Mesendoderm (in vitro differentiated cells): ENCODE results near the gene MAPK7.

Experiments used
- DNase-seq: peaks from one replicate; pipeline ENCODE4 v3.0.0; 2013
- H2AK5ac ChIP-seq: 2 replicates; pipeline ENCODE4 v1.6.1; 2013; ENCODE audit warnings: low read length, inconsistent platforms
- H2BK120ac ChIP-seq: 2 replicates; pipeline ENCODE4 v1.6.1; 2013; ENCODE audit warnings: low read depth, mild to moderate bottlenecking, low read length, moderate library complexity, mixed read lengths
- H2BK15ac ChIP-seq: replicated peaks from 2 replicates; pipeline ENCODE4 v1.6.1; 2013; ENCODE audit warnings: low read depth, mild to moderate bottlenecking, moderate library complexity
- H2BK5ac ChIP-seq: 2 replicates; pipeline ENCODE4 v1.6.1; 2013; ENCODE audit warnings: low read length, inconsistent platforms
- H3K18ac ChIP-seq: 2 replicates; pipeline ENCODE4 v1.6.1; 2013; ENCODE audit warnings: mild to moderate bottlenecking, low read length, mixed read lengths
- H3K23ac ChIP-seq: one replicate; pipeline ENCODE4 v1.6.1; 2013; ENCODE audit warnings: low read length
- H3K27ac ChIP-seq: 2 replicates; pipeline ENCODE4 v1.5.1; 2013; ENCODE audit warnings: low read depth, mild to moderate bottlenecking, inconsistent platforms, low read length, moderate library complexity
- H3K27me3 ChIP-seq: 2 replicates; pipeline ENCODE4 v1.6.1; 2013; ENCODE audit warnings: low read length, control low read depth, mild to moderate bottlenecking, inconsistent platforms; ENCODE audit not compliant: insufficient read depth, poor library complexity
- H3K36me3 ChIP-seq: 2 replicates; pipeline ENCODE4 v1.6.1; 2013; ENCODE audit warnings: low read length, inconsistent platforms; ENCODE audit not compliant: control insufficient read depth, insufficient read depth
- H3K4ac ChIP-seq: one replicate; pipeline ENCODE4 v1.6.1; 2013; ENCODE audit warnings: low read depth, mild to moderate bottlenecking, low read length, moderate library complexity
- H3K4me1 ChIP-seq: 2 replicates; pipeline ENCODE4 v1.6.1; 2013; ENCODE audit warnings: low read depth, low read length, inconsistent platforms; ENCODE audit not compliant: control insufficient read depth
- H3K4me2 ChIP-seq: 2 replicates; pipeline ENCODE4 v1.6.1; 2013; ENCODE audit warnings: low read length
- H3K4me3 ChIP-seq: 2 replicates; pipeline ENCODE4 v1.5.1; 2013; ENCODE audit warnings: mild to moderate bottlenecking, low read length
- H3K56ac ChIP-seq: one replicate; pipeline ENCODE4 v1.6.1; 2013; ENCODE audit warnings: low read length
- H3K79me1 ChIP-seq: 2 replicates; pipeline ENCODE4 v1.6.1; 2013; ENCODE audit warnings: low read length, inconsistent platforms
- H3K79me2 ChIP-seq: 2 replicates; pipeline ENCODE4 v1.6.1; 2013; ENCODE audit warnings: mild to moderate bottlenecking, low read length; ENCODE audit not compliant: control insufficient read depth, insufficient read depth
- H3K9ac ChIP-seq: 2 replicates; pipeline ENCODE4 v1.6.1; 2013; ENCODE audit warnings: low read length, inconsistent platforms
- H4K5ac ChIP-seq: one replicate; pipeline ENCODE4 v1.6.1; 2013; ENCODE audit warnings: low read length
- H4K8ac ChIP-seq: one replicate; pipeline ENCODE4 v1.6.1; 2013; ENCODE audit warnings: low read depth, mild to moderate bottlenecking, control low read depth, low read length, moderate library complexity
- WGBS: extraction: QIAGEN DNeasy Blood & Tissue Kit; methylation state at CpG from one replicate; pipeline ENCODE4 v1.1.7; 2013; ENCODE audit warnings: low lambda C conversion rate, missing lambda C conversion rate; ENCODE audit not compliant: insufficient coverage; ENCODE audit errors: extremely low coverage; 5-methylcytosine and 5-hydroxymethylcytosine counted together

Gene MAPK7

GRCh38 chr17:19388791-19389785 is 10.8 kb downstream of the MAPK7 start:
- peak overlapping the region; percentile 62 for H3K56ac ChIP-seq

GRCh38 chr17:19390951-19391350 is 12.7 kb downstream of the MAPK7 start:
- no peak overlapping the region for H2BK15ac ChIP-seq
- no peak overlapping the region for H3K27ac ChIP-seq
- peak overlapping the region; percentile 32 for H2BK5ac ChIP-seq
- H3K18ac ChIP-seq: no peak overlapping the region
- no peak overlapping the region for H3K4me3 ChIP-seq
- peaks cover 5% of the 10 kb centered on the region for H3K79me1 ChIP-seq
- no peak overlapping the region for H4K5ac ChIP-seq
- no peaks in the 10 kb centered on the region for H3K27me3 ChIP-seq
- no peak overlapping the region for H3K9ac ChIP-seq
- H2BK120ac ChIP-seq: no peak overlapping the region
- no CpG with 5 or more reads among the region's 2 CpGs for WGBS
- H4K8ac ChIP-seq: no peak overlapping the region
- H3K56ac ChIP-seq: peak overlapping the region; percentile 17
- H3K4ac ChIP-seq: no peak overlapping the region
- no peak overlapping the region for H3K4me2 ChIP-seq
- DNase-seq: no peak
- H2AK5ac ChIP-seq: peak overlapping the region; percentile 71
- peak overlapping the region; percentile 34 for H3K23ac ChIP-seq
- no peaks in the 10 kb centered on the region for H3K36me3 ChIP-seq
- peaks cover 6% of the 10 kb centered on the region for H3K79me2 ChIP-seq
- H3K4me1 ChIP-seq: peaks cover 18% of the 10 kb centered on the region

More at GRCh38 chr17:19388791-19389785, 10.8 kb downstream of the MAPK7 start:
- H3K23ac ChIP-seq: no peak overlapping the region
- no peaks in the 10 kb centered on the region for H3K27me3 ChIP-seq
- no peak overlapping the region for H3K18ac ChIP-seq
- peaks cover 5% of the 10 kb centered on the region for H3K36me3 ChIP-seq
- peak overlapping the region; percentile 94 for H2AK5ac ChIP-seq
- peaks cover 7% of the 10 kb centered on the region for H3K79me1 ChIP-seq
- no peak overlapping the region for H4K8ac ChIP-seq
- no peak overlapping the region for H3K9ac ChIP-seq
- no peak overlapping the region for H3K4me2 ChIP-seq
- H2BK5ac ChIP-seq: peak overlapping the region; percentile 56
- no peak overlapping the region for H2BK120ac ChIP-seq
- no peak overlapping the region for H2BK15ac ChIP-seq
- no peak for DNase-seq
- no peak overlapping the region for H3K4ac ChIP-seq
- peaks cover 25% of the 10 kb centered on the region for H3K4me1 ChIP-seq
- no CpG with 5 or more reads among the region's 5 CpGs for WGBS
- no peak overlapping the region for H3K4me3 ChIP-seq
- no peak overlapping the region for H4K5ac ChIP-seq
- peaks cover 16% of the 10 kb centered on the region for H3K79me2 ChIP-seq
- no peak overlapping the region for H3K27ac ChIP-seq

- Histone ChIP-seq H3K4me3 (no peak overlapping the region), H3K4me1 (peaks cover 14% of the 10 kb centered on the region), H4K8ac (no peak overlapping the region), H2AK5ac (peak overlapping the region; percentile 51), H3K4me2 (no peak overlapping the region), H2BK120ac (no peak overlapping the region), H3K79me2 (peaks cover 2% of the 10 kb centered on the region), H3K79me1 (peaks cover 1% of the 10 kb centered on the region), H3K23ac (no peak overlapping the region), H3K9ac (no peak overlapping the region), H2BK15ac (no peak overlapping the region), H3K27me3 (no peaks in the 10 kb centered on the region), H4K5ac (no peak overlapping the region), H3K56ac (peak overlapping the region; percentile 42), H3K27ac (no peak overlapping the region), H3K36me3 (no peaks in the 10 kb centered on the region), H3K18ac (no peak overlapping the region), H2BK5ac (no peak overlapping the region), H3K4ac (no peak overlapping the region)
- DNase-seq: no peak
- WGBS: no CpG with 5 or more reads among the region's 7 CpGs
Observed at GRCh38 chr17:19391432-19391831, 13.1 kb downstream of the MAPK7 start.

- Histone ChIP-seq H3K27ac (no peak overlapping the region), H3K56ac (peak overlapping the region; percentile 10), H4K5ac (no peak overlapping the region), H3K36me3 (no peaks in the 10 kb centered on the region), H3K9ac (no peak overlapping the region), H3K79me2 (no peaks in the 10 kb centered on the region), H2BK15ac (no peak overlapping the region), H2BK5ac (no peak overlapping the region), H4K8ac (no peak overlapping the region), H2AK5ac (no peak overlapping the region), H3K4ac (no peak overlapping the region), H3K18ac (no peak overlapping the region), H3K27me3 (no peaks in the 10 kb centered on the region), H3K4me3 (no peak overlapping the region), H3K4me1 (peaks cover 14% of the 10 kb centered on the region), H3K4me2 (no peak overlapping the region), H2BK120ac (no peak overlapping the region), H3K79me1 (no peaks in the 10 kb centered on the region), H3K23ac (no peak overlapping the region)
- WGBS: no CpG with 5 or more reads among the region's 7 CpGs
- no peak for DNase-seq
Observed at GRCh38 chr17:19392303-19392702, 14.0 kb downstream of the MAPK7 start.

- peak overlapping the region; percentile 49 for H3K4ac ChIP-seq
- H2BK15ac ChIP-seq: no peak overlapping the region
- no peak overlapping the region for H3K9ac ChIP-seq
- no CpG with 5 or more reads among the region's 6 CpGs for WGBS
- H3K27ac ChIP-seq: no peak overlapping the region
- no peaks in the 10 kb centered on the region for H3K79me1 ChIP-seq
- H3K27me3 ChIP-seq: no peaks in the 10 kb centered on the region
- peaks cover 10% of the 10 kb centered on the region for H3K4me1 ChIP-seq
- no peaks in the 10 kb centered on the region for H3K79me2 ChIP-seq
- H4K5ac ChIP-seq: no peak overlapping the region
- no peak overlapping the region for H2BK5ac ChIP-seq
- H3K36me3 ChIP-seq: no peaks in the 10 kb centered on the region
- DNase-seq: peak; percentile 78
- H4K8ac ChIP-seq: no peak overlapping the region
- H3K4me2 ChIP-seq: no peak overlapping the region
- no peak overlapping the region for H3K23ac ChIP-seq
- H3K18ac ChIP-seq: peak overlapping the region; percentile 7
- peak overlapping the region; percentile 75 for H3K56ac ChIP-seq
- H2AK5ac ChIP-seq: no peak overlapping the region
- H2BK120ac ChIP-seq: no peak overlapping the region
- H3K4me3 ChIP-seq: no peak overlapping the region
Observed at GRCh38 chr17:19397556-19398041, 19.3 kb downstream of the MAPK7 start.
